ENCODE data around the gene TTLL11.
"Not testable (repeated sequence)": the region's sequence is repeated elsewhere in the genome, so short reads cannot be mapped to it uniquely, and the experiment has no call there.

Gene TTLL11

DNA sequence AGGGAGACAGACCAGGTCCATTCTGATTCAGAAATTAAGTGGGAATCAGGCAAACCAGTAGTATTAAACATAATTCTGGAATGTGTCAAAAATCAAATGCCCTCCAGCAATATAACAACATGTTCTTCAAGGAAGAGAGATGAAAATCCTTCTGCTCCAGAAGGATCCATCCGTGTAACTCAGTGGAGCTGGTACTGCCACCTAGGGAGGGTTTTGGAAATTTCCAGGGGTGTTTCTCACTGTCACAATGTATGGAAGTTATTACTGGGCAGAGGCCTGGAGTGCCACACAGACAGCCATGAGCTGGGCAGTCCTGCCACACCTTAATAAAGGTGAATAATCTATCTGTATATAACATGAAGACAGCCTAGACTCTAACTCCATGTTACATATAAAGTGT, 87.5 kb downstream of the TTLL11 start:
- peak; percentile 99 for ATAC-seq
- TF ChIP-seq BACH2 (CRISPR knock-in tag; IDR thresholded peaks at IDR 0.05; ENCODE audit: borderline replicate concordance) (no peak), ZFP30 (CRISPR knock-in tag; IDR thresholded peaks at IDR 0.05) (no peak), SNAI2 (CRISPR knock-in tag; IDR thresholded peaks at IDR 0.05) (no peak), ISL1 (CRISPR knock-in tag; IDR thresholded peaks at IDR 0.05) (no peak), ESRRG (CRISPR knock-in tag; IDR thresholded peaks at IDR 0.05) (no peak), ZNF565 (CRISPR knock-in tag; conservative IDR thresholded peaks at IDR 0.05; ENCODE audit: low read depth) (no peak)
- TF ChIP-seq, protein P1, sequence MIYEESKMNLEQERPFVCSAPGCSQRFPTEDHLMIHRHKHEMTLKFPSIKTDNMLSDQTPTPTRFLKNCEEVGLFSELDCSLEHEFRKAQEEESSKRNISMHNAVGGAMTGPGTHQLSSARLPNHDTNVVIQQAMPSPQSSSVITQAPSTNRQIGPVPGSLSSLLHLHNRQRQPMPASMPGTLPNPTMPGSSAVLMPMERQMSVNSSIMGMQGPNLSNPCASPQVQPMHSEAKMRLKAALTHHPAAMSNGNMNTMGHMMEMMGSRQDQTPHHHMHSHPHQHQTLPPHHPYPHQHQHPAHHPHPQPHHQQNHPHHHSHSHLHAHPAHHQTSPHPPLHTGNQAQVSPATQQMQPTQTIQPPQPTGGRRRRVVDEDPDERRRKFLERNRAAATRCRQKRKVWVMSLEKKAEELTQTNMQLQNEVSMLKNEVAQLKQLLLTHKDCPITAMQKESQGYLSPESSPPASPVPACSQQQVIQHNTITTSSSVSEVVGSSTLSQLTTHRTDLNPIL (CRISPR knock-in tag; IDR thresholded peaks at IDR 0.05; ENCODE audit: low read depth): no peak

DNA sequence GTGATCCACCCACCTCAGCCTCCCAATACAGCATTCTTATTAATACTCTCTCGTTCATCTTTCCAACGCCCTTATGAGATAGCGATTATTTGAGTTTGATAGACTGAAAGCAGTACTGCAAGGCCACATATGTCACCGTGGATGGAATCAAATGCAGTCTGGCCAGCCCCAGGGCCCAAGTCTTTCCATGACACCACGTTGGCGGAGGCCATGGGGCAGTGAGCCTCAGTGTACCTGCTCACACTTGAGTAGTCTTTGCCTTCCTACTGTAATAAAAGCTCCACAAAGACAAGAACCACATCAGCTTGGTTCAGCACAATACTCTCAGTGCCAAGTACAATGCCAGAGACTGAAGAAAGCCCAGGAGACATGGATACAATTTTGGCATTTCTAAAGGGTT, 88.5 kb downstream of the TTLL11 start:
- ATAC-seq: no peak
- TF ChIP-seq, protein P2, sequence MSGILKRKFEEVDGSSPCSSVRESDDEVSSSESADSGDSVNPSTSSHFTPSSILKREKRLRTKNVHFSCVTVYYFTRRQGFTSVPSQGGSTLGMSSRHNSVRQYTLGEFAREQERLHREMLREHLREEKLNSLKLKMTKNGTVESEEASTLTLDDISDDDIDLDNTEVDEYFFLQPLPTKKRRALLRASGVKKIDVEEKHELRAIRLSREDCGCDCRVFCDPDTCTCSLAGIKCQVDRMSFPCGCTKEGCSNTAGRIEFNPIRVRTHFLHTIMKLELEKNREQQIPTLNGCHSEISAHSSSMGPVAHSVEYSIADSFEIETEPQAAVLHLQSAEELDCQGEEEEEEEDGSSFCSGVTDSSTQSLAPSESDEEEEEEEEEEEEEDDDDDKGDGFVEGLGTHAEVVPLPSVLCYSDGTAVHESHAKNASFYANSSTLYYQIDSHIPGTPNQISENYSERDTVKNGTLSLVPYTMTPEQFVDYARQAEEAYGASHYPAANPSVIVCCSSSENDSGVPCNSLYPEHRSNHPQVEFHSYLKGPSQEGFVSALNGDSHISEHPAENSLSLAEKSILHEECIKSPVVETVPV (CRISPR knock-in tag; IDR thresholded peaks at IDR 0.05): no peak
- TF ChIP-seq ZC3H10 (CRISPR knock-in tag; IDR thresholded peaks at IDR 0.05) (no peak), TOX (CRISPR knock-in tag; IDR thresholded peaks at IDR 0.05; ENCODE audit: borderline replicate concordance) (no peak)

DNA sequence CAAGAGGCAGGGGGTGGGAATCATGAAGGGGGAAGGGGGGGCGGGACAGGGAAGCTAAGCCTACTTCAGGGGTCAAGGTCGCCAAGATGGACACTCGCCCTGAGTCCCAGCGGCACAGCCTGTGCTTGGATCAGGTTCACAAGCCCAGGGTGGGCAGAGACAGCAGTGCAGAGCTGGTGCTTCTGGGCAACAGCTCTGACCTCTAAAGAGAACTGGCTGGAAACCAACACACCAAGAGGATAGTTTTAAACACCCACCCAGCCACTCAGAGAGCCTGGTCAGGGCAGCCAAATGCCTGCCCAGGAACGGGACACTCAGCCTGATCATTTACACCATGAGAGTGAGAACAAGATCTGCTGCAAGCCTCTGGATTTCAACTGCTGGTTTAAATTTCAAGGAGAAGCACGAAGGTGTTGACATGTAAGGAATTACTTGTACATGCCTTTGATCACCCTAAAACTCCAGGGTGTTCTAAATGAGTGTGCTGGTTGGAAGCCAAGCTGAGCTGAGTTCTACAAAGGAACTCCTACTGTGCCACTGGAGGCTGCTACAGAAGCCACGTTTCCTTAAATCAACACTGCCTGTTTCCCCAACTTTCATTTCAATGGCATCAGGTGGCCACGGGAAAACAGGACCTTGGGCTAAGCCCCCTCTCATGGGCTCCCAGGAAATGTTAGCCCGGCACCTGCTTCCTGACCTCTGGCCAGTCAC, 91.5 kb downstream of the TTLL11 start:
- TF ChIP-seq CSDC2 (CRISPR knock-in tag; IDR thresholded peaks at IDR 0.05) (no peak), TCF4 (CRISPR knock-in tag; IDR thresholded peaks at IDR 0.05; ENCODE audit: borderline replicate concordance) (no peak), ZNF70 (CRISPR knock-in tag; IDR thresholded peaks at IDR 0.05) (no peak)
- TF ChIP-seq, protein P3, sequence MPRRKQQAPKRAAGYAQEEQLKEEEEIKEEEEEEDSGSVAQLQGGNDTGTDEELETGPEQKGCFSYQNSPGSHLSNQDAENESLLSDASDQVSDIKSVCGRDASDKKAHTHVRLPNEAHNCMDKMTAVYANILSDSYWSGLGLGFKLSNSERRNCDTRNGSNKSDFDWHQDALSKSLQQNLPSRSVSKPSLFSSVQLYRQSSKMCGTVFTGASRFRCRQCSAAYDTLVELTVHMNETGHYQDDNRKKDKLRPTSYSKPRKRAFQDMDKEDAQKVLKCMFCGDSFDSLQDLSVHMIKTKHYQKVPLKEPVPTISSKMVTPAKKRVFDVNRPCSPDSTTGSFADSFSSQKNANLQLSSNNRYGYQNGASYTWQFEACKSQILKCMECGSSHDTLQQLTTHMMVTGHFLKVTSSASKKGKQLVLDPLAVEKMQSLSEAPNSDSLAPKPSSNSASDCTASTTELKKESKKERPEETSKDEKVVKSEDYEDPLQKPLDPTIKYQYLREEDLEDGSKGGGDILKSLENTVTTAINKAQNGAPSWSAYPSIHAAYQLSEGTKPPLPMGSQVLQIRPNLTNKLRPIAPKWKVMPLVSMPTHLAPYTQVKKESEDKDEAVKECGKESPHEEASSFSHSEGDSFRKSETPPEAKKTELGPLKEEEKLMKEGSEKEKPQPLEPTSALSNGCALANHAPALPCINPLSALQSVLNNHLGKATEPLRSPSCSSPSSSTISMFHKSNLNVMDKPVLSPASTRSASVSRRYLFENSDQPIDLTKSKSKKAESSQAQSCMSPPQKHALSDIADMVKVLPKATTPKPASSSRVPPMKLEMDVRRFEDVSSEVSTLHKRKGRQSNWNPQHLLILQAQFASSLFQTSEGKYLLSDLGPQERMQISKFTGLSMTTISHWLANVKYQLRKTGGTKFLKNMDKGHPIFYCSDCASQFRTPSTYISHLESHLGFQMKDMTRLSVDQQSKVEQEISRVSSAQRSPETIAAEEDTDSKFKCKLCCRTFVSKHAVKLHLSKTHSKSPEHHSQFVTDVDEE (CRISPR knock-in tag; IDR thresholded peaks at IDR 0.05): no peak
- TF ChIP-seq, protein P1 (CRISPR knock-in tag; IDR thresholded peaks at IDR 0.05; ENCODE audit: low read depth): no peak
- no peak for ATAC-seq

DNA sequence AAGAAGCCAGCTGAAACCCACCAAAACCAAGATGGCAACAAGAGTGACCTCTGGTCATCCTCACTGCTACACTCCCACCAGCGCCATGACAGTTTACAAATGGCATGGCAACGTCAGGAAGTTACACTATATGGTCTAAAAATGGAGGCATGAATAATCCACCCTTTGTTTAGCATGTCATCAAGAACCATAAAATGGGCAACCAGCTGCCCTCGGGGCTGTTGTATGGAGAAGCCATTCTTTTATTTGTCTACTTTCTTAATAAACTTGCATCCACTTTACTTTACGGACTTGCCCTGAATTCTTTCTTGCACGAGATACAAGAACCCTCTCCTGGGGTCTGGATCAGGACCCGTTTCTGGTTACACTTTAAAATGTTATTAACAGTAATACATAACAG, 92.6 kb downstream of the TTLL11 start:
- ATAC-seq: not testable (repeated sequence)

DNA sequence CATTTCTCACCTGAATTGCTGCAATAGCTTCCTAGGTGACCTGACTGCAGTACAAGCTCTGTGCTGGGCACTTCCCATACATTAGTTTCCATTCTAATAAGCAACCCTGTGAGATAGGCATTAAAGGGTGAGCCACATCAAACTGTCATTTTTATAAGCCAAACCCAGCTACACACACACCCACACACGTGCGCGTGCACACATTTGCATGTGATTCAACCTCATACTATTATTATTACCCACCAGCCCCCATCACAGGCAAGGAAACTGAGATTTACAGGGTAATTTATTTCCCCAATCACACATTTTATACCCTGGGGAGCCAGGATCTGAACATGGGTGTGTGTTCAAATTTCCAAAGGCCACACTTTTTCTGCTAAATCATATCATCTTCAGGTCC, 93.6 kb downstream of the TTLL11 start:
- no peak for ATAC-seq
- TF ChIP-seq CSDC2 (CRISPR knock-in tag; IDR thresholded peaks at IDR 0.05) (no peak), TOX (CRISPR knock-in tag; IDR thresholded peaks at IDR 0.05; ENCODE audit: borderline replicate concordance) (no peak)

DNA sequence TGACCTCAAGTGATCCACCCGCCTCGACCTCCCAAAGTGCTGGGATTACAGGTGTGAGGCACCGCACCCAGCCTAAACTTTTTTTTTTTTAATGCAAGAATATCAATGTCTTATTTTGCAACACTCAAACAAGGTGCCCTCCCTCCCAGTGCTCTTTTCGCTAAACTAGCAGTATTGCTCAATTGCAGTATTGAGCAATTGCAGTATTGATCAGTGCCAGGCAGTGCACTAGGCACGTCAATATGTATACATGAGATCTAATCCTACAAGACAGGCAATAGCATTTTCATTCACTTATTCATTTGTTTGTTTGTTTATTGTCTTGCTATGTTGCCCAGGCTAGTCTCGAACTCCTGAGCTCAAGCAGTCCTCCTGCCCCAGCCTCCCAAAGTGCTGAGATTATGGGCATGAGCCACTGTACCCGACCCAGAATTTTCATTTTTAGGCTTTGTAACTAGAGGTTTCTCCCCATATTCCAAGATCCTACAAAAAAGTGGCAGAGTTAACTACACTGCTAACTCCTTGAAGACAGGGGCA, 94.5 kb downstream of the TTLL11 start:
- no peak for ATAC-seq
- TF ChIP-seq, protein P3 (CRISPR knock-in tag; IDR thresholded peaks at IDR 0.05): no peak
- no peak for TF ChIP-seq SNAI2 (CRISPR knock-in tag; IDR thresholded peaks at IDR 0.05)
- no peak for TF ChIP-seq RARB (CRISPR knock-in tag; IDR thresholded peaks at IDR 0.05)
- no peak for TF ChIP-seq TOX (CRISPR knock-in tag; IDR thresholded peaks at IDR 0.05; ENCODE audit: borderline replicate concordance)
- TF ChIP-seq, protein P4, sequence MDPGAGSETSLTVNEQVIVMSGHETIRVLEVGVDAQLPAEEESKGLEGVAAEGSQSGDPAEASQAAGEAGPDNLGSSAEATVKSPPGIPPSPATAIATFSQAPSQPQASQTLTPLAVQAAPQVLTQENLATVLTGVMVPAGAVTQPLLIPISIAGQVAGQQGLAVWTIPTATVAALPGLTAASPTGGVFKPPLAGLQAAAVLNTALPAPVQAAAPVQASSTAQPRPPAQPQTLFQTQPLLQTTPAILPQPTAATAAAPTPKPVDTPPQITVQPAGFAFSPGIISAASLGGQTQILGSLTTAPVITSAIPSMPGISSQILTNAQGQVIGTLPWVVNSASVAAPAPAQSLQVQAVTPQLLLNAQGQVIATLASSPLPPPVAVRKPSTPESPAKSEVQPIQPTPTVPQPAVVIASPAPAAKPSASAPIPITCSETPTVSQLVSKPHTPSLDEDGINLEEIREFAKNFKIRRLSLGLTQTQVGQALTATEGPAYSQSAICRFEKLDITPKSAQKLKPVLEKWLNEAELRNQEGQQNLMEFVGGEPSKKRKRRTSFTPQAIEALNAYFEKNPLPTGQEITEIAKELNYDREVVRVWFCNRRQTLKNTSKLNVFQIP (CRISPR knock-in tag; IDR thresholded peaks at IDR 0.05; ENCODE audit: borderline replicate concordance, low read depth): no peak
- no peak for TF ChIP-seq GLIS3 (CRISPR knock-in tag; IDR thresholded peaks at IDR 0.05)
- no peak for TF ChIP-seq ARNTL (CRISPR knock-in tag; IDR thresholded peaks at IDR 0.05; ENCODE audit: borderline replicate concordance, low read depth)
- TF ChIP-seq TCF4 (CRISPR knock-in tag; IDR thresholded peaks at IDR 0.05; ENCODE audit: borderline replicate concordance): no peak
- TF ChIP-seq ZC3H10 (CRISPR knock-in tag; IDR thresholded peaks at IDR 0.05): no peak
- TF ChIP-seq ZFP30 (CRISPR knock-in tag; IDR thresholded peaks at IDR 0.05): no peak
- no peak for TF ChIP-seq ISL1 (CRISPR knock-in tag; IDR thresholded peaks at IDR 0.05)

Data from SK-N-SH treated with all-trans-retinoic acid at 6 μM for 48 hours (cell line).